AG04449 (cell line): ENCODE results near the gene REEP6.
"Not testable (repeated sequence)": the region's sequence is repeated elsewhere in the genome, so short reads cannot be mapped to it uniquely, and the experiment has no call there.

Experiments
- CTCF ChIA-PET: fragments of 350-600 bp; formaldehyde crosslinking; extraction: SDS; loops from one replicate; lab custom pipeline; 2021; ENCODE audit warnings: antibody characterized with exemption; lab: Yijun Ruan, JAX
- POLR2A ChIA-PET: fragments of 400-600, 350-600 bp; formaldehyde crosslinking; extraction: SDS; loops from one replicate; lab custom pipeline; 2020; ENCODE audit warnings: antibody characterized with exemption, inconsistent platforms; lab: Yijun Ruan, JAX
- DNase-seq: peaks from one replicate; pipeline ENCODE4 v3.0.0-alpha.2; 2010; ENCODE audit warnings: low read depth, low spot score
- H3K4me3 ChIP-seq: 2 replicates; pipeline ENCODE4 v1.5.1; 2011; ENCODE audit warnings: low read depth, mild to moderate bottlenecking, control low read depth, low read length
- CTCF ChIP-seq: IDR thresholded peaks from one replicate; pipeline ENCODE4 v1.5.1; 2011; ENCODE audit warnings: mild to moderate bottlenecking, moderate library complexity, low read length, control low read depth, inconsistent platforms; ENCODE audit not compliant: insufficient read depth; ENCODE audit errors: missing control alignments

The REEP6 gene

GRCh38 chr19:1525343-1525742, 34.4 kb downstream of the REEP6 start:
- H3K4me3 ChIP-seq, result no peak overlapping the region
- TF ChIP-seq CTCF, result no peak
- POLR2A ChIA-PET, result no interaction called here
- CTCF ChIA-PET, result no interaction called here
- no peak for DNase-seq

DNA sequence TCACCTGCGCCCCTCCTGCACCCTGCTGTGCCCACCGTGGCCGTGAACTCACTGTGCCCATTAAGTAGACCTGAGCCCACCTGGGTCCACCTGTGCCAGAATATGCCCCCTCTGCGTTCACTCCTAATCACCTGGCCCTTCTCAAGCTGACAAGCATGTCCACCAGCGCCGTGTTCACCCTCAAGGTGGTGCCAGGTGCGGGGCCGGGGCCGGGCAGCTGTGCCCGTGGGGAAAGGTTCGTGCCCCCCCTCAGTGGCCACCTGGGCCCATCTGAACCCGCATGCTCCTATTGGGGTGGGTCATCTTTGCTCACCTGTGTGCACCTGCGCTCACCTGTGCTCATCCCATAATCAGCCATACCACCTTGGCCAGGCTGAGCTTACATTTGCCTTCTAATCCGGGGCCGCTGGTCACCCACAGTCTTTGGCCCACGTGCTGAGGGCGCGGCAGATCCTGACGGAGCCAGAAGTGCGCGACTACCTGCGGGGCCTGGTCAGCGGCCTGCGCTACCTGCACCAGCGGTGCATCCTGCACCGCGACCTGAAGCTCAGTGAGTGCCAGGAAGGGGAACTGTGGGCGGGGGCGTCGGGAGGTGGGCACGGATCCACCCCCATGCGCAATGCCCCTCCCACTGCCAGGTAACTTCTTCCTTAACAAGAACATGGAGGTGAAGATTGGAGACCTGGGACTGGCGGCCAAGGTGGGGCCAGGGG, 35.2 kb downstream of the REEP6 start:
- H3K4me3 ChIP-seq, result no peak overlapping the region
- ChIA-PET POLR2A (no interaction called here), CTCF (no interaction called here)
- DNase-seq, result no peak
- no peak for TF ChIP-seq CTCF

DNA sequence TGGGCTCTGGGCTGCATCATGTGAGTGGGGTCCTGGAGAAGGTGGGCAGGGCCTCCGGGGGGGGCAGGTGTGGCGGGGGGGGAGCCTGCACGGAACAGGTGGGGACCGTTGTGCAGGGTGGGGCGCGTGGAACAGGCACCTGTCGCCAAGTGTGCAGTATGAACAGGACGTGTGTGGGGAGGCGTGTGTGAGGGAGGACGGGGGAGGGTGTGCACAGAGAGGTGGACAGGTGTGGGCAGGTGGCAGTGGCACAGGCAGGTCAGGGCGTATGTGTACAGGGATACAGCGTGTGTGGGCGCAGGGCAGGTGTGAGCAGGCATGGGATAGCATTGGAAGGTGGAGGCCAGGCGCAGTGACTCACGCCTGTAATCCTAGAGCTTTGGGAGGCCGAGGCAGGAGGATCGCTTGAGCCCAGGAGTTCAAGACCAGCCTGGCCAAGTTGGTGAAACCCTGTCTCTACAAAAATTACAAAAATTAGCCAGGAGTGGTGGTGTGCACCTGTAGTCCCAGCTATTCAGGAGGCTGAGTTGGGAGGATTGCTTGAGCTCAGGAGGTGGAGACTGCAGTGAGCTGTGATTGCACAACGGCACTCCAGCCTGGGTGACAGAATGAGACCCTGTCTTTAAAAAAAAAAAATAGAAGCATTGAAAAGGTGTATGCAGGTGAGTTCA, 36.1 kb downstream of the REEP6 start:
- no peak for DNase-seq
- no peak for TF ChIP-seq CTCF
- H3K4me3 ChIP-seq, result no peak overlapping the region
- POLR2A ChIA-PET, result no interaction called here
- CTCF ChIA-PET, result interaction anchor here (1.0 kb wide), 1 partner anchor 13 kb away, joined by 4 read pairs; no protein-coding TSS in a partner anchor

DNA sequence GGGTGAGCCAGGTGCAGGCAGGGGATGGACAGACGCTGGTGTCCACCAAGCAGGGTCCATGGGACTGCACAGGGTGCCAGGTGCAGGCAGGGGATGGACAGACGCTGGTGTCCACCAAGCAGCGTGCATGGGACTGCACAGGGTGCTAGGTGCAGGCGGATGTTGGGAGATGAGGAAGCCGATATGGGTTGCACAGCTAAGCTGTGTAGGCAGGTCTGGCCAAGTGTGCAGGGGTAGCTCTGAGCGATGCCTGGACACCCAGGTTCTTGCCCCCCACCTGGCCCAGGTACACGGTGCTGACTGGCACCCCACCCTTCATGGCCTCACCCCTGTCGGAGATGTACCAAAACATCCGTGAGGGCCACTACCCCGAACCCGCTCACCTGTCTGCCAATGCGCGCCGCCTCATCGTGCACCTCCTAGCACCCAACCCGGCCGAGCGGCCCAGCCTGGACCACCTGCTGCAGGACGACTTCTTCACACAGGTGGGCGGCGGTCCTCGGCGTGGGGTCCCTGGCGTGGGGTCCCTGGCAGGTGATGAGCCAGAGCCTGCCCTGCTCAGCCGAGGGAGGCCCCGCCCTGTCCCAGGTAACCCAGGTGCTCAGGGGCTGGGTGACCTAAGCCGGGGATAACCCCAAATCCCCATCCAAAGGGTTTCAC, 36.8 kb downstream of the REEP6 start:
- DNase-seq, result no peak
- no peak overlapping the region for H3K4me3 ChIP-seq
- TF ChIP-seq CTCF, result no peak
- POLR2A ChIA-PET, result no interaction called here
- CTCF ChIA-PET, result interaction anchor here (1.0 kb wide), 1 partner anchor 13 kb away, joined by 4 read pairs; no protein-coding TSS in a partner anchor

DNA sequence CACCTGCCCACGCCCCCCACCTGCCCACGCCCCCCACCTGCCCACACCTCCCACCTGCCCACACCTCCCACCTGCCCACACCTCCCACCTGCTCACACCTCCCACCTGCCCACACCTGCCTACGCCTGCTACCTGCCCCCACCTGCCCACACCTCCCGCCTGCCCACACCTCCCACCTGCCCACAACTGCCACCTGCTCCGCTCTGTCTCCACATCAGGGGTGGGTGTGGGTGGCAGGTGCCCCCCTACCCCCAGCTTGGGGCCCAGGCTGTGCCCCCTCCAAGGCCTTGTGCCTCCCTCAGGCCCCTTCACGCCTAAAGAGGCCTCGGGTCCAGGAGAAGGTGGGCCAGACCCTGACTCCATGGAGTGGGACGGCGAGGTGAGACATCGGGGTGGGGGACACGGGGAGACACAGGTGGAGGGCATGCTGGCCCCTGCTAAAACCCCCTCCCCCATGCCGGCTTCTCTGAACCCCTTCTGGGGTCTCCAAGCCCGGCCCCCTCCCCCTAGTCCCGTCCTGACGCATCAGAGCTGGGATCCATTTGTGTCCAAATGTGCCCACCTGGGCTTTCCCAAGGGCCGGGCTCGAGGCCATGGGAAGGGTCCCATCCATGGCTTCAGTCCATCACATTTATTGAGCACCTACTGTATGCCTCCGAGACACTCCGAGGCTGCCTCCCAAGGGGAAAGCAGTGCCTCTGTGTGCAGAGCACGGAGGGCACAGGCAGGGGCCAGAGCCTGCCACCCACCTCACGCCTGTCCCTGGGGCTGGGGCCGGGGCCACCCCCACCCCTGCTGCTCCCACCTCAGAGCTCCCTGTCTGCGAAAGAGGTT, 37.8 kb downstream of the REEP6 start:
- POLR2A ChIA-PET, result no interaction called here
- no peak for TF ChIP-seq CTCF
- no peak for DNase-seq
- CTCF ChIA-PET, result interaction anchor here (1.1 kb wide), 1 partner anchor 23 kb away, joined by 3 read pairs; no protein-coding TSS in a partner anchor
- H3K4me3 ChIP-seq, result no peak overlapping the region

DNA sequence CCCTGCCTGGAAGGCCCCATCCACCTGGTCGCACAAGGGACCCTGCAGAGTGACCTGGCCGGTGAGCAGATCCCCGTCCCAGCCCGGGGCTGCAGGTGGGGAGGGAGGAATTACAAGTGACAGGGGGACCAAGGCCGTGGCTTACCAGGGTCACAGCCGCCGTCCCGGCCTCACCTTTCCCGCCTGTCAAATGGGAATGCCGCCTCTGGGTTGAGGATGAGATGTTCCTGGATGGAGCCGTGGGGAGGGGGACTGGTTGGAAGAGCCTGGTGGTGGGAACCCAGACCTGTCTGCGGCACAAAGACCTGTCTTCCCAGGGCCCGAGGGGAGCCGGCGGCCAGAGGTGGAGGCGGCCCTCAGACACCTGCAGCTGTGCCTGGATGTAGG, 38.4 kb downstream of the REEP6 start:
- POLR2A ChIA-PET, result no interaction called here
- H3K4me3 ChIP-seq, result no peak overlapping the region
- no peak for DNase-seq
- CTCF ChIA-PET, result interaction anchor here (1.1 to 2.2 kb wide), 2 partner anchors 17 to 23 kb away, joined by 3 to 6 read pairs; no protein-coding TSS in a partner anchor
- no peak for TF ChIP-seq CTCF

DNA sequence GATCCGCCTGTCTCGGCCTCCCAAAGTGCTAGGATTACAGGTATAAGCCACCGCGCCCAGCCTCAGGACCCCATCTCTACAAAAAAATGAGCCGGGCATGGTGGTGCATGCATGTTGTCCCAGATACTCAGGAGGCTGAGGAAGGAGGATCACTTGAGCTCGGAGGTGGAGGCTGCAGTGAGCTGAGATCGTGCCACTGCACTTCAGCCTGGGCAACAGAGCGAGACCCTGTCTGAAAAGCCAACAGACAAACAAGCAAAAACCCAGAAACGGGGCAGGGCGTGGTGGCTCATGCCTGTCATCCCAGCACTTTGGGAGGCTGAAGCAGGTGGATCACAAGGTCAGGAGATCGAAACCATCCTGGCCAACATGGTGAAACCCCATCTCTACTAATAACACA, 39.9 kb downstream of the REEP6 start:
- CTCF ChIA-PET, result interaction anchor here (2.2 kb wide), 1 partner anchor 16 kb away, joined by 6 read pairs; no protein-coding TSS in a partner anchor
- H3K4me3 ChIP-seq, POLR2A ChIA-PET, DNase-seq: not testable (repeated sequence)
